ENCODE results near the gene CFAP100.

- TF ChIP-seq POLR2A (IDR thresholded peaks at IDR 0.05; ENCODE audit: low read depth, low read length) (no peak), POLR2AphosphoS5 (IDR thresholded peaks at IDR 0.05; ENCODE audit: low read depth, low read length) (no peak), TAF1 (IDR thresholded peaks at IDR 0.05; ENCODE audit: borderline replicate concordance, low read depth, low read length) (no peak)
These were observed 72.9 kb downstream of the CFAP100 start for GRCh38 chr3:126467611-126467955.

All from GM12892 (cell line).